Epidermal melanocyte (primary cell): ENCODE data around the gene MS4A10.

Source experiments
- DNase-seq: peaks from one replicate; pipeline ENCODE4 v3.0.0; 2011; ENCODE audit warnings: low spot score; ENCODE audit not compliant: insufficient read length

MS4A10 gene

DNA sequence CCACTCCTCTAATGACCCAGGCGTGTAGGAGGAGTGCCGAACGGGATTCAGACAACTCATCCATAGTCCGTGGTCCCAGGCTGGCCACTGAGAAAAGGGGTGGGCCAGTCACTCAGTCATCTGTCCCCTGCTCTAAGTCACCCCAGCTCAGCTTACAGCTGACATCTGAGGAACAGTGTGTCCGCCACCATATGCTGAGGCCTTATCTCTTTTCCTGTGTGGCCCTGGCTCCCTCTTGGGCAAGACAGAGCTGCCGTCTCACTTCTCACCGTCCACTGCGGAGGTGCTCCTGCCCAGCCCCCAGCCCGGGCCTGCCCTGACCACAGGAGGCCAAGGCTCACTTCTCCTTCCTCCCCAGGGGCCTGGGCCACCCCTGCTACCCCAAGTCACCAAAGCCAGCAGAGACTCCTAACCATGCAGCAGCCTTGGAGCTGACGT is 63.6 kb downstream of the MS4A10 start:
- DNase-seq, result no peak

DNA sequence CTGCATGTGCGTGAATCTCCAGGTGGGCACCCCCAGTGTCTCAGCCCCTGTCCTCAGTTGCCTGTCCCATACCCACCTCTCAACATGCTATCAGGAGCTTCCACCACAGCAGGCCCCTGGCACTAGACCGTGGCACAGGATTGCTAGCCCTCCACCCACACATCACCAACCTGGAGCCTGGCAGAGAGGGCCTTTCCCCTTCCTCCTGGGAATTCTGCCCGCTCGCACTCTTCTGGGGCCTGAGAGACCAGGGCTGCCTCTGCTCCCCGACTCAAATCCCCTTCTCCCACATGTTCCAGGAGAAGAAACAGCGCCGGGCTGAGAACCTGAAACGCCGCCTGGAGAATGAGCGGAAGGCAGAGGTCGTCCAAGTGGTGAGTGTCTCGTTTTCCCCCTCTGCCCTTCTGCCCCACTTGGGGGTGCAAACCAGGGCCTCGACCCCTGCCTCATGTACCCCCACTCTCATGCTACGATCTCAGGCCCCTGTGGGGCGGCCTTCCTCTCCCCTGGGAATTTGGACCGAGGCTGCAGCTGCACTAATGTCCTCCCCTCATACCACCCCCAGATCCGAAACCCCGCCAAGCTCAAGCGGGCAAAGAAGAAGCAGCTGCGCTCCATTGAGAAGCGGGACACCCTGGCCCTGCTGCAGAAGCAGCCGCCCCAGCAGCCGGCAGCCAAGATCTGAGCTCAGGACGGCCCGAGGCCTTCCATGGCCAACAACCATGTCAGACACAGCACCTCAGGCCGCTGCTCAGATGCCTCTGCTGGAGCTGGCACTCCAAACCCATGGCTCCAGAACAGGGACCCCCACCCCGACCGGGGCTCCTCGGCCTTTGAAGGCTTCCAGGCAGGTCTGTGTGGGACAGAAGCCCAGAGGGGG is 64.7 kb downstream of the MS4A10 start:
- no peak for DNase-seq
